Endothelial cell of umbilical vein (primary cell): ENCODE measurements around the gene MBOAT2.

Experiments used
- CTCF ChIP-seq, 2 donors: IDR thresholded peaks; 1 replicate in 1 of 2; 2 replicates in 1 of 2; pipeline ENCODE4 v1.5.1; 2011; ENCODE audit warnings: low read length in 2 of 2, mild to moderate bottlenecking in 2 of 2, moderate library complexity in 2 of 2, control low read depth in 1 of 2, inconsistent platforms in 1 of 2, low read depth in 1 of 2; ENCODE audit not compliant: insufficient read depth in 1 of 2; ENCODE audit errors: extremely low read depth in 1 of 2
- EZH2 ChIP-seq: IDR thresholded peaks from 2 replicates; pipeline ENCODE4 v1.6.1; 2012; ENCODE audit warnings: borderline replicate concordance, low read depth, mild to moderate bottlenecking, moderate library complexity, low read length, inconsistent platforms; ENCODE audit not compliant: severe bottlenecking
- GATA2 ChIP-seq: IDR thresholded peaks from 2 replicates; pipeline ENCODE4 v1.7.0; 2011; ENCODE audit warnings: low read depth, mild to moderate bottlenecking, moderate library complexity, mixed read lengths, low read length; ENCODE audit not compliant: insufficient read length, insufficient read depth
- JUN ChIP-seq: IDR thresholded peaks from 2 replicates; pipeline ENCODE4 v1.6.1; 2011; ENCODE audit warnings: borderline replicate concordance, low read depth; ENCODE audit not compliant: insufficient read length, insufficient read depth
- MAX ChIP-seq: IDR thresholded peaks from 2 replicates; pipeline ENCODE4 v1.6.1; 2011; ENCODE audit not compliant: insufficient read depth, insufficient read length
- MYC ChIP-seq: IDR thresholded peaks from one replicate; pipeline ENCODE4 v1.6.1; 2011; ENCODE audit warnings: mild to moderate bottlenecking, low read depth, low read length
- POLR2A ChIP-seq: IDR thresholded peaks from 2 replicates; pipeline ENCODE4 v1.6.1; 2012; ENCODE audit warnings: low read depth, mild to moderate bottlenecking, control low read depth, low read length
- POLR2AphosphoS5 ChIP-seq: IDR thresholded peaks from 2 replicates; pipeline ENCODE4 v1.6.1; 2012; ENCODE audit warnings: low read depth, mild to moderate bottlenecking, control low read depth, low read length, moderate library complexity; ENCODE audit not compliant: insufficient read depth

- TF ChIP-seq CTCF (IDR thresholded peaks at IDR 0.05; ENCODE audit: extremely low read depth in 1 of 2, insufficient read depth in 1 of 2, low read depth in 1 of 2, low read length in 2 of 2) (no peak), POLR2A (no peak), JUN (no peak), EZH2 (no peak), POLR2AphosphoS5 (no peak), MAX (no peak), MYC (no peak), GATA2 (no peak)
Measured at GRCh38 chr2:8893474-8893873, 110.0 kb downstream of the MBOAT2 start.
